IMR-90 (cell line): Measurements from ENCODE around the gene CBFA2T3. TPM values are rescaled to one million over a fixed set of nuclear protein-coding genes. Genes with fewer than 3 reads are reported as not detected.

Experiments used
- ATAC-seq: fragments of 200-7000 bp; cut with Tn5 transposase; 2 replicates; pipeline ENCODE4 v1.9.1; 2020; ENCODE audit warnings: low read depth, mild to moderate bottlenecking, moderate library complexity
- BruUV-seq: library from RNA; stranded (reverse); fragments of 400-500 nt; replicated peaks from 2 replicates; lab custom pipeline; 2021; lab: Mats Ljungman, UMichigan
- CTCF ChIA-PET: fragments of 300-600 bp; formaldehyde crosslinking; extraction: SDS; loops from one replicate; lab custom pipeline; 2021; ENCODE audit warnings: antibody characterized with exemption; lab: Yijun Ruan, JAX
- POLR2A ChIA-PET: fragments of 300-600 bp; sonication (Branson Sonifier 250); formaldehyde crosslinking; loops from one replicate; lab custom pipeline; 2022; ENCODE audit warnings: antibody characterized with exemption; ENCODE audit not compliant: unreplicated experiment; lab: Charles Lee
- DNase-seq: peaks from one replicate; pipeline ENCODE4 v3.0.0; 2013
- H2AFZ ChIP-seq: replicated peaks from 2 replicates; pipeline ENCODE3; 2013; ENCODE audit warnings: low read length, mild to moderate bottlenecking; ENCODE audit not compliant: poor library complexity
- H2AK5ac ChIP-seq: 2 replicates; pipeline ENCODE4 v1.6.1; 2013; ENCODE audit warnings: low read depth, low read length, inconsistent platforms
- H2AK9ac ChIP-seq: replicated peaks from 2 replicates; pipeline ENCODE3; 2013; ENCODE audit warnings: mild to moderate bottlenecking, low read depth, low read length, moderate library complexity; ENCODE audit not compliant: poor library complexity
- H2BK120ac ChIP-seq: 2 replicates; pipeline ENCODE4 v1.6.1; 2013; ENCODE audit warnings: low read depth, low read length, inconsistent platforms
- H2BK15ac ChIP-seq: 3 replicates; pipeline ENCODE4 v1.6.1; 2013; ENCODE audit warnings: low read depth, low read length, inconsistent platforms
- H2BK20ac ChIP-seq: 2 replicates; pipeline ENCODE4 v1.6.1; 2013; ENCODE audit warnings: low read depth, mild to moderate bottlenecking, inconsistent platforms, low read length, moderate library complexity
- H2BK5ac ChIP-seq: 2 replicates; pipeline ENCODE4 v1.6.1; 2013; ENCODE audit warnings: mild to moderate bottlenecking, low read depth, low read length, inconsistent platforms; ENCODE audit not compliant: poor library complexity, severe bottlenecking
- H3K14ac ChIP-seq: replicated peaks from 2 replicates; pipeline ENCODE4 v1.6.1; 2013; ENCODE audit warnings: low read depth, low read length, inconsistent platforms
- H3K18ac ChIP-seq: 2 replicates; pipeline ENCODE4 v1.6.1; 2013; ENCODE audit warnings: low read depth, low read length, control low read depth
- H3K23ac ChIP-seq: 2 replicates; pipeline ENCODE4 v1.6.1; 2013; ENCODE audit warnings: low read depth, low read length, inconsistent platforms
- H3K27ac ChIP-seq: 2 replicates; pipeline ENCODE4 v1.5.1; 2013; ENCODE audit warnings: mild to moderate bottlenecking, control low read depth, low read length; ENCODE audit not compliant: insufficient read depth
- H3K27me3 ChIP-seq: 2 replicates; pipeline ENCODE4 v1.6.1; 2013; ENCODE audit warnings: low read length; ENCODE audit not compliant: control insufficient read depth, insufficient read depth
- H3K36me3 ChIP-seq: 2 replicates; pipeline ENCODE4 v1.6.1; 2013; ENCODE audit warnings: low read length, mixed read lengths; ENCODE audit not compliant: control insufficient read depth, insufficient read depth
- H3K4ac ChIP-seq: 2 replicates; pipeline ENCODE4 v1.6.1; 2013; ENCODE audit warnings: low read depth, low read length, inconsistent platforms
- H3K4me1 ChIP-seq: 2 replicates; pipeline ENCODE4 v1.6.1; 2013; ENCODE audit warnings: low read length, mixed read lengths; ENCODE audit not compliant: control insufficient read depth, insufficient read depth
- H3K4me2 ChIP-seq: 2 replicates; pipeline ENCODE4 v1.6.1; 2013; ENCODE audit warnings: low read depth, mild to moderate bottlenecking, control low read depth, low read length, moderate library complexity
- H3K4me3 ChIP-seq: 2 replicates; pipeline ENCODE4 v1.5.1; 2013; ENCODE audit warnings: low read depth, mild to moderate bottlenecking, control low read depth, low read length, moderate library complexity; ENCODE audit not compliant: insufficient read depth
- H3K56ac ChIP-seq: 2 replicates; pipeline ENCODE4 v1.6.1; 2013; ENCODE audit warnings: low read length, inconsistent platforms; ENCODE audit not compliant: insufficient read depth; ENCODE audit errors: extremely low read depth
- H3K79me1 ChIP-seq, 2 experiments: 2 replicates each; pipeline ENCODE4 v1.6.1; 2013; ENCODE audit warnings: low read length in 2 of 2, inconsistent platforms in 1 of 2, low read depth in 1 of 2
- H3K9ac ChIP-seq: 2 replicates; pipeline ENCODE4 v1.6.1; 2013; ENCODE audit warnings: low read depth, low read length, control low read depth
- H3K9me1 ChIP-seq: 2 replicates; pipeline ENCODE4 v1.6.1; 2013; ENCODE audit warnings: low read length, inconsistent platforms; ENCODE audit not compliant: insufficient read depth
- H3K9me3 ChIP-seq: 2 replicates; pipeline ENCODE4 v1.6.1; 2013; ENCODE audit warnings: low read length; ENCODE audit not compliant: control insufficient read depth, insufficient read depth
- H4K20me1 ChIP-seq: 2 replicates; pipeline ENCODE4 v1.6.1; 2013; ENCODE audit warnings: low read length, inconsistent platforms; ENCODE audit not compliant: insufficient read depth
- H4K5ac ChIP-seq: 2 replicates; pipeline ENCODE4 v1.6.1; 2013; ENCODE audit warnings: mild to moderate bottlenecking, low read depth, low read length, control low read depth
- H4K8ac ChIP-seq, 2 experiments: 2 replicates each; pipeline ENCODE4 v1.6.1; 2013; ENCODE audit warnings: low read depth in 2 of 2, low read length in 2 of 2, control low read depth in 1 of 2, inconsistent platforms in 1 of 2
- H4K91ac ChIP-seq: 2 replicates; pipeline ENCODE4 v1.6.1; 2013; ENCODE audit warnings: low read depth, low read length, inconsistent platforms; ENCODE audit not compliant: insufficient read depth
- BHLHE40 ChIP-seq: fragments of 150-350 bp; IDR thresholded peaks from 2 replicates; pipeline ENCODE4 v1.6.1; 2016; ENCODE audit warnings: mild to moderate bottlenecking, low read depth, low read length
- CEBPB ChIP-seq: IDR thresholded peaks from 2 replicates; pipeline ENCODE4 v1.6.1; 2012; ENCODE audit warnings: low read depth, low read length, improper control_type of control experiment
- CHD1 ChIP-seq: IDR thresholded peaks from 2 replicates; pipeline ENCODE4 v1.6.1; 2012; ENCODE audit warnings: low read depth, low read length, improper control_type of control experiment
- FOS ChIP-seq: fragments of 150-350 bp; IDR thresholded peaks from 2 replicates; pipeline ENCODE4 v1.6.1; 2016; ENCODE audit warnings: low read depth, low read length
- MAFK ChIP-seq: IDR thresholded peaks from 2 replicates; pipeline ENCODE4 v1.6.1; 2012; ENCODE audit warnings: low read depth, low read length, improper control_type of control experiment
- MAZ ChIP-seq: IDR thresholded peaks from 2 replicates; pipeline ENCODE4 v1.6.1; 2012; ENCODE audit warnings: low read depth, mild to moderate bottlenecking, low read length, improper control_type of control experiment, moderate library complexity, borderline replicate concordance
- POLR2A ChIP-seq: IDR thresholded peaks from 2 replicates; pipeline ENCODE4 v1.6.1; 2012; ENCODE audit warnings: mild to moderate bottlenecking, low read depth, low read length
- RAD21 ChIP-seq: IDR thresholded peaks from 2 replicates; pipeline ENCODE4 v1.6.1; 2012; ENCODE audit warnings: low read length, improper control_type of control experiment
- RCOR1 ChIP-seq: IDR thresholded peaks from 2 replicates; pipeline ENCODE4 v1.6.1; 2012; ENCODE audit warnings: mild to moderate bottlenecking, low read length, improper control_type of control experiment; ENCODE audit not compliant: insufficient replicate concordance
- SMC3 ChIP-seq: fragments of 150-350 bp; IDR thresholded peaks from 2 replicates; pipeline ENCODE4 v1.6.1; 2016; ENCODE audit warnings: low read depth, mild to moderate bottlenecking, antibody characterized with exemption, low read length, moderate library complexity
- WGBS, 2 experiments: methylation state at CpG; one replicate each; pipeline versions ENCODE4 v1.1.5 to v1.1.7; 2013; ENCODE audit warnings: missing lambda C conversion rate in 2 of 2; ENCODE audit not compliant: insufficient read length in 1 of 2; ENCODE audit errors: extremely low coverage in 2 of 2; 5-methylcytosine and 5-hydroxymethylcytosine counted together
- dilution Hi-C: fragments of 300-500 bp; cut with HindIII; formaldehyde crosslinking; loops from one replicate; pipeline ENCODE4 v1.14.3; 2018; ENCODE audit warnings: low sequenced_read_pairs; ENCODE audit not compliant: unreplicated experiment
- in situ Hi-C: fragments of 300-500 bp; cut with MboI; formaldehyde crosslinking; loops from 3 replicates; pipeline ENCODE4 v1.14.3; 2019; ENCODE audit warnings: low sequenced_read_pairs, inconsistent platforms, mixed read lengths
- intact Hi-C: fragments of 100-400 bp; cut with micrococcal nuclease; formaldehyde crosslinking; loops from 2 replicates; pipeline ENCODE4 v1.10.0; 2022
- polyA plus RNA-seq, 3 experiments: library from polyadenylated mRNA; depleted of rRNA; stranded (reverse); fragments of >200 nt; gene quantifications; 2 replicates each; pipeline ENCODE4 v1.2.3, GENCODE V29; 2012; ENCODE audit warnings: low replicate concordance in 1 of 3
- total RNA-seq: library from RNA; depleted of rRNA; stranded (reverse); fragments of >200 nt; gene quantifications from 2 replicates; pipeline ENCODE4 v1.2.3, GENCODE V29; 2012
- TF ChIP-seq, protein P1 (sequence below): conservative IDR thresholded peaks from 2 replicates; pipeline ENCODE4 v1.5.1; 2012; ENCODE audit warnings: mild to moderate bottlenecking, low read depth, low read length, improper control_type of control experiment
- TF ChIP-seq, protein P2 (sequence below): fragments of 150-350 bp; IDR thresholded peaks from 2 replicates; pipeline ENCODE4 v1.6.1; 2017; ENCODE audit warnings: mild to moderate bottlenecking, antibody characterized with exemption, low read length, low read depth

CBFA2T3 gene
- total and polyA plus RNA-seq, 2 of the 4 experiments (the other 2 are of a cell fraction), result not detected

- Histone ChIP-seq H3K4me2 (no peak overlapping the region), H3K14ac (no peak overlapping the region), H2AFZ (no peak overlapping the region), H3K9ac (no peak overlapping the region), H3K23ac (no peak overlapping the region), H3K56ac (no peak overlapping the region), H2BK120ac (no peak overlapping the region), H3K27ac (no peak overlapping the region), H3K18ac (no peak overlapping the region), H3K4me3 (no peak overlapping the region), H3K79me1 (peaks cover 2 to 9% of the 10 kb centered on the region in 2 experiments; a peak in 3 of 4 replicates), H4K8ac (no peak overlapping the region), H3K27me3 (no peaks in the 10 kb centered on the region; the same call in 1 of the 2 replicates), H3K9me3 (no peaks in the 10 kb centered on the region), H2BK15ac (no peak overlapping the region), H3K4me1 (peaks cover 2% of the 10 kb centered on the region; the same call in 1 of the 2 replicates), H2AK5ac (no peak overlapping the region), H2AK9ac (peak overlapping the region; percentile 37), H3K36me3 (peaks cover 25% of the 10 kb centered on the region), H2BK20ac (no peak overlapping the region), H2BK5ac (no peak overlapping the region), H4K20me1 (no peaks in the 10 kb centered on the region; the same call in 1 of the 2 replicates), H3K9me1 (no peaks in the 10 kb centered on the region), H3K4ac (no peak overlapping the region), H4K5ac (no peak overlapping the region), H4K91ac (no peak overlapping the region)
- ATAC-seq (no peak), DNase-seq (no peak)
- CTCF ChIA-PET, result no interaction called here
- no peak for TF ChIP-seq MAZ
- TF ChIP-seq RCOR1, result no peak
- no peak for TF ChIP-seq FOS
- TF ChIP-seq, protein P1, sequence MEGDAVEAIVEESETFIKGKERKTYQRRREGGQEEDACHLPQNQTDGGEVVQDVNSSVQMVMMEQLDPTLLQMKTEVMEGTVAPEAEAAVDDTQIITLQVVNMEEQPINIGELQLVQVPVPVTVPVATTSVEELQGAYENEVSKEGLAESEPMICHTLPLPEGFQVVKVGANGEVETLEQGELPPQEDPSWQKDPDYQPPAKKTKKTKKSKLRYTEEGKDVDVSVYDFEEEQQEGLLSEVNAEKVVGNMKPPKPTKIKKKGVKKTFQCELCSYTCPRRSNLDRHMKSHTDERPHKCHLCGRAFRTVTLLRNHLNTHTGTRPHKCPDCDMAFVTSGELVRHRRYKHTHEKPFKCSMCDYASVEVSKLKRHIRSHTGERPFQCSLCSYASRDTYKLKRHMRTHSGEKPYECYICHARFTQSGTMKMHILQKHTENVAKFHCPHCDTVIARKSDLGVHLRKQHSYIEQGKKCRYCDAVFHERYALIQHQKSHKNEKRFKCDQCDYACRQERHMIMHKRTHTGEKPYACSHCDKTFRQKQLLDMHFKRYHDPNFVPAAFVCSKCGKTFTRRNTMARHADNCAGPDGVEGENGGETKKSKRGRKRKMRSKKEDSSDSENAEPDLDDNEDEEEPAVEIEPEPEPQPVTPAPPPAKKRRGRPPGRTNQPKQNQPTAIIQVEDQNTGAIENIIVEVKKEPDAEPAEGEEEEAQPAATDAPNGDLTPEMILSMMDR, result no peak
- TF ChIP-seq, protein P2, sequence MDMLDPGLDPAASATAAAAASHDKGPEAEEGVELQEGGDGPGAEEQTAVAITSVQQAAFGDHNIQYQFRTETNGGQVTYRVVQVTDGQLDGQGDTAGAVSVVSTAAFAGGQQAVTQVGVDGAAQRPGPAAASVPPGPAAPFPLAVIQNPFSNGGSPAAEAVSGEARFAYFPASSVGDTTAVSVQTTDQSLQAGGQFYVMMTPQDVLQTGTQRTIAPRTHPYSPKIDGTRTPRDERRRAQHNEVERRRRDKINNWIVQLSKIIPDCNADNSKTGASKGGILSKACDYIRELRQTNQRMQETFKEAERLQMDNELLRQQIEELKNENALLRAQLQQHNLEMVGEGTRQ, result no peak
- no peak for TF ChIP-seq CEBPB
- no peak for TF ChIP-seq CHD1
- TF ChIP-seq POLR2A, result no peak
- no peak for TF ChIP-seq BHLHE40
- TF ChIP-seq MAFK, result no peak
- TF ChIP-seq RAD21, result no peak
- TF ChIP-seq SMC3, result no peak
- intact Hi-C loops (no loop called here), in situ Hi-C loops (no loop called here), dilution Hi-C loops (no loop called here)
- POLR2A ChIA-PET, result no interaction called here
- WGBS, 2 experiments, result 83% methylated on average over 5 of the region's 25 CpGs; no CpG with 5 or more reads in 1 of the 2 experiments
- BruUV-seq, result no TSS peak
Observed at GRCh38 chr16:88862968-88863367, 114.0 kb downstream of the CBFA2T3 start.
